GM12801 (cell line): ENCODE results near the gene SYT17.

Source experiments
- TF ChIP-seq, protein P1 (sequence below): IDR thresholded peaks from one replicate; pipeline ENCODE4 v1.5.1; 2011; ENCODE audit warnings: control low read depth; ENCODE audit not compliant: insufficient read length; ENCODE audit errors: extremely low read depth

The SYT17 gene

DNA sequence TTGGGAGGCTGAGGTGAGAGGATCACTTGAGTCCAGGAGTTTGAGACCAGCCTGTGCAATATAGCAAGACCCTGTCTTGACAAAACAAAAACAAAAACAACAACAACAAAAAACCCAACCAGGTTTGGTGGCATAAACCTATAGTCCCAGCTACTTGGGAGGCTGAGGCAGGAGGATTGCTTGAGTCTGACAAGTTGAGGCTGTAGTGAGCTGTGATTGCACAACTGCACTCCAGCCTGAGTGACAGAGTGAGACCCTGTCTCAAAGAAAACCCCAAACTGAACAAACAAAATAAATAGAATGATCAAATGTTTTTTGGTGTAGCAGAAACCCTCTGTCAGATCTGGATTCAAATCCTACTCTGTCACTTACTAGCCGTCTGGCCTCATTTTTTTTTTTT is 16.0 kb upstream of the SYT17 start:
- TF ChIP-seq, protein P1, sequence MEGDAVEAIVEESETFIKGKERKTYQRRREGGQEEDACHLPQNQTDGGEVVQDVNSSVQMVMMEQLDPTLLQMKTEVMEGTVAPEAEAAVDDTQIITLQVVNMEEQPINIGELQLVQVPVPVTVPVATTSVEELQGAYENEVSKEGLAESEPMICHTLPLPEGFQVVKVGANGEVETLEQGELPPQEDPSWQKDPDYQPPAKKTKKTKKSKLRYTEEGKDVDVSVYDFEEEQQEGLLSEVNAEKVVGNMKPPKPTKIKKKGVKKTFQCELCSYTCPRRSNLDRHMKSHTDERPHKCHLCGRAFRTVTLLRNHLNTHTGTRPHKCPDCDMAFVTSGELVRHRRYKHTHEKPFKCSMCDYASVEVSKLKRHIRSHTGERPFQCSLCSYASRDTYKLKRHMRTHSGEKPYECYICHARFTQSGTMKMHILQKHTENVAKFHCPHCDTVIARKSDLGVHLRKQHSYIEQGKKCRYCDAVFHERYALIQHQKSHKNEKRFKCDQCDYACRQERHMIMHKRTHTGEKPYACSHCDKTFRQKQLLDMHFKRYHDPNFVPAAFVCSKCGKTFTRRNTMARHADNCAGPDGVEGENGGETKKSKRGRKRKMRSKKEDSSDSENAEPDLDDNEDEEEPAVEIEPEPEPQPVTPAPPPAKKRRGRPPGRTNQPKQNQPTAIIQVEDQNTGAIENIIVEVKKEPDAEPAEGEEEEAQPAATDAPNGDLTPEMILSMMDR = no peak

DNA sequence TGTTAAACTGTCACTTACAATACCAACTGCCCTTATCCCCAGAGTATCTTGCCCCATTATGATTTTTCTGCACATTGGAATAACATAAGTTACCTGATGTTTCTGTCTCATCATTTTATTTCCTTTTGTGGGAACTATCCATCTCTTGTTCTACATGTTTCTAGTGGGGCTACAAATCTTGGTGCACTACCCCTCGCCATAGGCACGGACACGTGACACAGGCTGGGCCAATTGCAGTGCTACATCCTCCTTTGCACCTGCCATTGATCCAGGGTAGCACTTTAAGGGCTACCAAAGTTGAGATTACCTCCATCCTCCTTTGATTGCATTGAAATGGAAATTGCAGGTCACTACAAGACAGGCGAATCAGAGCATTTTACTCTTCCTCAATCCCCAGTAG is 14.2 kb upstream of the SYT17 start:
- TF ChIP-seq, protein P1 = no peak

GRCh38 chr16:19162085-19162484 is 6.0 kb upstream of the SYT17 start:
- TF ChIP-seq, protein P1 = no peak

GRCh38 chr16:19163215-19163614 is 4.8 kb upstream of the SYT17 start:
- TF ChIP-seq, protein P1 = no peak

DNA sequence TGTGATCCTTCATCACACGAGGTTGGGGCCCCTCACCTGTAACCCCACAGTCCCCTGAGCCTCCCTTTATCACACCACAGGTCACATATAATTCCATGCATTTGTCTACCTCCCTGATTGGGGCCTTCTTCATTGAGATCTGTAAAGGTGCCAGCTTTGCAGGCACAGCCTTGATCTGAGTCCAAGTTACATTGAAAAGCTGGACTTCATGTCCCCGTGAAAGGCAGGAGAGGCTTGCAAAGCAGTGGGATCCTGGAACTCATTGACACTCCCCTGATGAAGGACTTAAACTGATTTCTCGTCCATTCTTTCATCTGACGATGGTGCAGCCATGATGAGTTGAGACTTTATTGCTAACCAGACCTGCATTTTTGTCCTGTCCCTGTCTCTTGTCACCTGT is 3.8 kb upstream of the SYT17 start:
- TF ChIP-seq, protein P1 = no peak

DNA sequence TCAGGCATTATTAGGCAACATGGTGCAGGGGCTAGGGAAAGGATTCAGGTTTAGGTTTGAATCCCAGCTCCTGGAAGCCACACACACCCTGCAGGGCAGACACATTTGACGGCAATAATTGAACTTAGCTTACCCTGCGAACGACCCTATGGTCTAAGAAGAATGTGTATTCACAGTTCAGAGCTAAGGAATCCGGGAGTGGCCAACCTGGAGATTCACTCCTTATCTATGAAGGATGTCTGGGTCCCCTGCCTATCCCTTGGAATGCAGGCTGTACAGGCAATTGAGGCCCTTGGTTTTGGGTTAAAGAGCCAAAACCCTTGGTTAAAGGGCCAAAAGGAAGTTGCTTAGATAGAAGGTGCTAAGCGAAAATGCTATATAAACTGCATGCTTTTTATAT is 2.9 kb upstream of the SYT17 start:
- TF ChIP-seq, protein P1 = no peak

GRCh38 chr16:19166500-19166899 is 1.5 kb upstream of the SYT17 start:
- TF ChIP-seq, protein P1 = no peak
